Left ventricle myocardium inferior (tissue), 1 donor: Measurements from ENCODE around the gene AR. TPM values are rescaled to one million over a fixed set of nuclear protein-coding genes. Genes with fewer than 3 reads are reported as not detected.

ENCODE experiments used
- DNase-seq: peaks from one replicate; pipeline ENCODE4 v3.0.0-alpha.2; 2020
- H3K27ac ChIP-seq: fragments of 200-600 bp; replicated peaks from 2 replicates; pipeline ENCODE4 v1.8.0; 2021
- H3K27me3 ChIP-seq: fragments of 200-600 bp; 2 replicates; pipeline ENCODE4 v1.8.0; 2021; ENCODE audit warnings: low read depth
- H3K36me3 ChIP-seq: fragments of 200-600 bp; 2 replicates; pipeline ENCODE4 v1.8.0; 2021
- H3K4me1 ChIP-seq: fragments of 200-600 bp; 2 replicates; pipeline ENCODE4 v1.8.0; 2021
- H3K4me3 ChIP-seq: fragments of 200-600 bp; 2 replicates; pipeline ENCODE4 v1.8.0; 2021; ENCODE audit warnings: mild to moderate bottlenecking, moderate library complexity
- H3K9me3 ChIP-seq: fragments of 200-600 bp; replicated peaks from 2 replicates; pipeline ENCODE4 v1.8.0; 2021
- intact Hi-C: fragments of 100-400 bp; cut with micrococcal nuclease; formaldehyde crosslinking; loops from one replicate; pipeline ENCODE4 v1.11.0; 2022
- total RNA-seq: library from RNA; stranded (reverse); fragmentation: NEBNext Ultra II Directional; extraction: Animal tissue kit (Norgen Biotek cat#: 25700); gene quantifications from one replicate; pipeline ENCODE4 v1.2.1, GENCODE V29; 2021
- TF ChIP-seq, protein P1 (sequence below): fragments of 200-600 bp; IDR thresholded peaks from 2 replicates; pipeline ENCODE4 v1.8.0; 2021; ENCODE audit warnings: antibody characterized with exemption, mild to moderate bottlenecking, borderline replicate concordance
- donor health status: DM: no; HTN: yes; CAD: no; lungs with severe emphysema.

Gene AR
- total RNA-seq, 1 donor from 2014 or later = 18.4 TPM

GRCh38 chrX:67538383-67538782 is 5.4 kb upstream of the AR start:
- H3K27ac ChIP-seq = no peak overlapping the region
- no peaks in the 10 kb centered on the region for H3K9me3 ChIP-seq
- peaks cover 3% of the 10 kb centered on the region for H3K4me1 ChIP-seq
- H3K4me3 ChIP-seq = no peak overlapping the region
- TF ChIP-seq, protein P1, sequence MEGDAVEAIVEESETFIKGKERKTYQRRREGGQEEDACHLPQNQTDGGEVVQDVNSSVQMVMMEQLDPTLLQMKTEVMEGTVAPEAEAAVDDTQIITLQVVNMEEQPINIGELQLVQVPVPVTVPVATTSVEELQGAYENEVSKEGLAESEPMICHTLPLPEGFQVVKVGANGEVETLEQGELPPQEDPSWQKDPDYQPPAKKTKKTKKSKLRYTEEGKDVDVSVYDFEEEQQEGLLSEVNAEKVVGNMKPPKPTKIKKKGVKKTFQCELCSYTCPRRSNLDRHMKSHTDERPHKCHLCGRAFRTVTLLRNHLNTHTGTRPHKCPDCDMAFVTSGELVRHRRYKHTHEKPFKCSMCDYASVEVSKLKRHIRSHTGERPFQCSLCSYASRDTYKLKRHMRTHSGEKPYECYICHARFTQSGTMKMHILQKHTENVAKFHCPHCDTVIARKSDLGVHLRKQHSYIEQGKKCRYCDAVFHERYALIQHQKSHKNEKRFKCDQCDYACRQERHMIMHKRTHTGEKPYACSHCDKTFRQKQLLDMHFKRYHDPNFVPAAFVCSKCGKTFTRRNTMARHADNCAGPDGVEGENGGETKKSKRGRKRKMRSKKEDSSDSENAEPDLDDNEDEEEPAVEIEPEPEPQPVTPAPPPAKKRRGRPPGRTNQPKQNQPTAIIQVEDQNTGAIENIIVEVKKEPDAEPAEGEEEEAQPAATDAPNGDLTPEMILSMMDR = no peak
- H3K36me3 ChIP-seq = no peaks in the 10 kb centered on the region
- DNase-seq = no peak
- intact Hi-C loops = no loop called here
- H3K27me3 ChIP-seq = no peaks in the 10 kb centered on the region

GRCh38 chrX:67544281-67545035 is 637 bp downstream of the AR start:
- Histone ChIP-seq H3K4me3 (peak overlapping the region; percentile 68), H3K36me3 (no peaks in the 10 kb centered on the region), H3K27ac (peak overlapping the region; percentile 79), H3K9me3 (no peaks in the 10 kb centered on the region), H3K4me1 (peaks cover 17% of the 10 kb centered on the region), H3K27me3 (no peaks in the 10 kb centered on the region)
- intact Hi-C loops = no loop called here
- TF ChIP-seq, protein P1 = no peak
- peak; percentile 19 for DNase-seq

DNA sequence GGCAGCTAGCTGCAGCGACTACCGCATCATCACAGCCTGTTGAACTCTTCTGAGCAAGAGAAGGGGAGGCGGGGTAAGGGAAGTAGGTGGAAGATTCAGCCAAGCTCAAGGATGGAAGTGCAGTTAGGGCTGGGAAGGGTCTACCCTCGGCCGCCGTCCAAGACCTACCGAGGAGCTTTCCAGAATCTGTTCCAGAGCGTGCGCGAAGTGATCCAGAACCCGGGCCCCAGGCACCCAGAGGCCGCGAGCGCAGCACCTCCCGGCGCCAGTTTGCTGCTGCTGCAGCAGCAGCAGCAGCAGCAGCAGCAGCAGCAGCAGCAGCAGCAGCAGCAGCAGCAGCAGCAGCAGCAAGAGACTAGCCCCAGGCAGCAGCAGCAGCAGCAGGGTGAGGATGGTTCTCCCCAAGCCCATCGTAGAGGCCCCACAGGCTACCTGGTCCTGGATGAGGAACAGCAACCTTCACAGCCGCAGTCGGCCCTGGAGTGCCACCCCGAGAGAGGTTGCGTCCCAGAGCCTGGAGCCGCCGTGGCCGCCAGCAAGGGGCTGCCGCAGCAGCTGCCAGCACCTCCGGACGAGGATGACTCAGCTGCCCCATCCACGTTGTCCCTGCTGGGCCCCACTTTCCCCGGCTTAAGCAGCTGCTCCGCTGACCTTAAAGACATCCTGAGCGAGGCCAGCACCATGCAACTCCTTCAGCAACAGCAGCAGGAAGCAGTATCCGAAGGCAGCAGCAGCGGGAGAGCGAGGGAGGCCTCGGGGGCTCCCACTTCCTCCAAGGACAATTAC is 1.4 kb downstream of the AR start:
- H3K27me3 ChIP-seq = no peaks in the 10 kb centered on the region

DNA sequence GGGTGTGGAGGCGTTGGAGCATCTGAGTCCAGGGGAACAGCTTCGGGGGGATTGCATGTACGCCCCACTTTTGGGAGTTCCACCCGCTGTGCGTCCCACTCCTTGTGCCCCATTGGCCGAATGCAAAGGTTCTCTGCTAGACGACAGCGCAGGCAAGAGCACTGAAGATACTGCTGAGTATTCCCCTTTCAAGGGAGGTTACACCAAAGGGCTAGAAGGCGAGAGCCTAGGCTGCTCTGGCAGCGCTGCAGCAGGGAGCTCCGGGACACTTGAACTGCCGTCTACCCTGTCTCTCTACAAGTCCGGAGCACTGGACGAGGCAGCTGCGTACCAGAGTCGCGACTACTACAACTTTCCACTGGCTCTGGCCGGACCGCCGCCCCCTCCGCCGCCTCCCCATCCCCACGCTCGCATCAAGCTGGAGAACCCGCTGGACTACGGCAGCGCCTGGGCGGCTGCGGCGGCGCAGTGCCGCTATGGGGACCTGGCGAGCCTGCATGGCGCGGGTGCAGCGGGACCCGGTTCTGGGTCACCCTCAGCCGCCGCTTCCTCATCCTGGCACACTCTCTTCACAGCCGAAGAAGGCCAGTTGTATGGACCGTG is 2.2 kb downstream of the AR start:
- Histone ChIP-seq H3K4me1 (peaks cover 22% of the 10 kb centered on the region), H3K36me3 (no peaks in the 10 kb centered on the region), H3K27me3 (no peaks in the 10 kb centered on the region), H3K9me3 (no peaks in the 10 kb centered on the region), H3K27ac (peak overlapping the region; percentile 63), H3K4me3 (peak overlapping the region; percentile 68)
- TF ChIP-seq, protein P1 = no peak
- intact Hi-C loops = no loop called here
- DNase-seq = peak; percentile 30

More for the DNA sequence above, 1.4 kb downstream of the AR start:
- Histone ChIP-seq H3K36me3 (no peaks in the 10 kb centered on the region), H3K9me3 (no peaks in the 10 kb centered on the region), H3K4me3 (peak overlapping the region; percentile 68), H3K4me1 (peaks cover 21% of the 10 kb centered on the region), H3K27ac (peak overlapping the region; percentile 63)
- peak; percentile 16 for DNase-seq
- TF ChIP-seq, protein P1 = no peak
- intact Hi-C loops = no loop called here
